Stimulated activated naive B cell treated with anti-CD40 and anti-IgM and Interleukin-4, amounts not matched to agents 10 μg/mL and 1 μg/mL and 100 μg/mL, for 72 hours (primary cell): Measurements from ENCODE around the gene NLGN2.

Experiments
- ATAC-seq, 2 donors: fragments of 150-1000 bp; cut with Tn5 transposase; replicated peaks; 2 replicates each; pipeline ENCODE4 v1.10.0; 2021; ENCODE audit warnings: moderate library complexity in 1 of 2
- DNase-seq: peaks from one replicate; pipeline ENCODE4 v3.0.0; 2021
- H3K27ac Mint-ChIP-seq: one replicate; pipeline ENCODE4 v1.8.0; 2022; ENCODE audit warnings: mild to moderate bottlenecking, mixed read lengths
- H3K27me3 Mint-ChIP-seq, 2 donors: one replicate each; pipeline ENCODE4 v1.8.0; 2022; ENCODE audit warnings: mixed read lengths in 2 of 2
- H3K36me3 Mint-ChIP-seq, 2 donors: one replicate each; pipeline ENCODE4 v1.8.0; 2022; ENCODE audit warnings: mixed read lengths in 2 of 2, mild to moderate bottlenecking in 1 of 2
- H3K4me1 Mint-ChIP-seq, 2 donors: one replicate each; pipeline ENCODE4 v1.8.0; 2022; ENCODE audit warnings: mixed read lengths in 2 of 2, mild to moderate bottlenecking in 1 of 2
- H3K4me3 Mint-ChIP-seq, 2 donors: one replicate each; pipeline ENCODE4 v1.8.0; 2022; ENCODE audit warnings: mild to moderate bottlenecking in 2 of 2, mixed read lengths in 2 of 2, moderate library complexity in 1 of 2
- H3K9me3 Mint-ChIP-seq, 2 donors: one replicate each; pipeline ENCODE4 v1.8.0; 2022; ENCODE audit warnings: mixed read lengths in 2 of 2, mild to moderate bottlenecking in 1 of 2

NLGN2 gene

GRCh38 chr17:7440834-7441195 is 33.2 kb downstream of the NLGN2 start:
- DNase-seq, result no peak
- Mint-ChIP-seq H3K9me3 (no peaks in the 10 kb centered on the region), H3K27ac (peak overlapping the region; percentile 91), H3K4me3 (peak overlapping the region; percentile 88 to 92), H3K27me3 (peaks cover 65 to 70% of the 10 kb centered on the region in 2 donors), H3K36me3 (peaks cover 16% of the 10 kb centered on the region in 2 donors), H3K4me1 (peaks cover 45 to 58% of the 10 kb centered on the region in 2 donors)
- peak; percentile 41 to 46 for ATAC-seq

- Mint-ChIP-seq H3K27ac (no peak overlapping the region), H3K9me3 (no peaks in the 10 kb centered on the region), H3K27me3 (peaks cover 68 to 75% of the 10 kb centered on the region in 2 donors), H3K4me1 (peaks cover 42 to 58% of the 10 kb centered on the region in 2 donors), H3K4me3 (no peak overlapping the region), H3K36me3 (peaks cover 16% of the 10 kb centered on the region in 2 donors)
- no peak for ATAC-seq
- DNase-seq, result no peak
Measured at GRCh38 chr17:7441266-7441665, 33.6 kb downstream of the NLGN2 start.

- peaks cover 38 to 49% of the 10 kb centered on the region in 2 donors for H3K4me1 Mint-ChIP-seq
- DNase-seq (no peak), ATAC-seq (no peak)
- peaks cover 77 to 84% of the 10 kb centered on the region in 2 donors for H3K27me3 Mint-ChIP-seq
- no peak overlapping the region for H3K27ac Mint-ChIP-seq
- H3K9me3 Mint-ChIP-seq, result no peaks in the 10 kb centered on the region
- no peak overlapping the region for H3K4me3 Mint-ChIP-seq
- peaks cover 12 to 13% of the 10 kb centered on the region in 2 donors for H3K36me3 Mint-ChIP-seq
Measured at GRCh38 chr17:7442142-7442541, 34.5 kb downstream of the NLGN2 start.

GRCh38 chr17:7443499-7444485 is 36.1 kb downstream of the NLGN2 start:
- Mint-ChIP-seq H3K4me3 (peak overlapping the region in 1 of 2 donors; percentile 25), H3K27ac (no peak overlapping the region), H3K4me1 (peaks cover 28 to 32% of the 10 kb centered on the region in 2 donors), H3K27me3 (peaks cover 73 to 84% of the 10 kb centered on the region in 2 donors), H3K36me3 (peaks cover 3 to 4% of the 10 kb centered on the region in 2 donors), H3K9me3 (no peaks in the 10 kb centered on the region)
- DNase-seq, result no peak
- ATAC-seq, result no peak

- H3K27me3 Mint-ChIP-seq, result peaks cover 69 to 86% of the 10 kb centered on the region in 2 donors
- H3K9me3 Mint-ChIP-seq, result no peaks in the 10 kb centered on the region
- peak within 1 kb of the TSS; percentile 44 for H3K27ac Mint-ChIP-seq
- ATAC-seq (peak; percentile 22 to 33), DNase-seq (no peak)
- peaks cover 23 to 24% of the 10 kb centered on the region in 2 donors for H3K4me1 Mint-ChIP-seq
- peaks cover 3 to 4% of the 10 kb centered on the region in 2 donors for H3K36me3 Mint-ChIP-seq
- H3K4me3 Mint-ChIP-seq, result peak within 1 kb of the TSS; percentile 78 to 85
Measured at GRCh38 chr17:7444682-7445618, 37.3 kb downstream of the NLGN2 start, which contains the start of gene CHRNB1. Gene CHRNB1, plus strand, starts transcription at chr17:7445061. Its CDS starts 67 bp downstream, at chr17:7445128.

GRCh38 chr17:7445619-7445968 is 37.9 kb downstream of the NLGN2 start:
- DNase-seq (no peak), ATAC-seq (peak; percentile 66 to 68)
- Mint-ChIP-seq H3K9me3 (no peaks in the 10 kb centered on the region), H3K36me3 (peaks cover 0 to 4% of the 10 kb centered on the region in 2 donors), H3K4me3 (peak overlapping the region; percentile 78 to 85), H3K27ac (no peak overlapping the region), H3K27me3 (peaks cover 62 to 80% of the 10 kb centered on the region in 2 donors), H3K4me1 (peaks cover 18% of the 10 kb centered on the region in 2 donors)

GRCh38 chr17:7448461-7448860 is 40.8 kb downstream of the NLGN2 start:
- Mint-ChIP-seq H3K27me3 (peaks cover 35 to 57% of the 10 kb centered on the region in 2 donors), H3K36me3 (peaks cover 0 to 4% of the 10 kb centered on the region in 2 donors), H3K4me3 (no peak overlapping the region), H3K27ac (peak overlapping the region; percentile 4), H3K4me1 (peaks cover 14% of the 10 kb centered on the region in 2 donors), H3K9me3 (no peaks in the 10 kb centered on the region)
- DNase-seq, result no peak
- ATAC-seq, result no peak

- Mint-ChIP-seq H3K4me1 (peaks cover 8 to 13% of the 10 kb centered on the region in 2 donors), H3K27me3 (no peaks in the 10 kb centered on the region), H3K9me3 (no peaks in the 10 kb centered on the region), H3K4me3 (no peak overlapping the region), H3K36me3 (peaks cover 18 to 32% of the 10 kb centered on the region in 2 donors), H3K27ac (no peak overlapping the region)
- ATAC-seq (no peak), DNase-seq (no peak)
Measured at GRCh38 chr17:7459961-7460545, 52.4 kb downstream of the NLGN2 start.

GRCh38 chr17:7460850-7461660 is 53.4 kb downstream of the NLGN2 start:
- Mint-ChIP-seq H3K27me3 (no peaks in the 10 kb centered on the region), H3K9me3 (no peaks in the 10 kb centered on the region), H3K27ac (peak overlapping the region; percentile 33), H3K36me3 (peaks cover 22 to 37% of the 10 kb centered on the region in 2 donors), H3K4me3 (no peak overlapping the region), H3K4me1 (peaks cover 6 to 10% of the 10 kb centered on the region in 2 donors)
- DNase-seq (no peak), ATAC-seq (no peak)

GRCh38 chr17:7462474-7463371 is 55.1 kb downstream of the NLGN2 start:
- H3K27ac Mint-ChIP-seq, result peak overlapping the region; percentile 76
- H3K4me1 Mint-ChIP-seq, result peaks cover 14 to 17% of the 10 kb centered on the region in 2 donors
- no peaks in the 10 kb centered on the region for H3K27me3 Mint-ChIP-seq
- peaks cover 33 to 48% of the 10 kb centered on the region in 2 donors for H3K36me3 Mint-ChIP-seq
- ATAC-seq (no peak), DNase-seq (no peak)
- H3K9me3 Mint-ChIP-seq, result no peaks in the 10 kb centered on the region
- peak overlapping the region in 1 of 2 donors; percentile 45 for H3K4me3 Mint-ChIP-seq

GRCh38 chr17:7463372-7463846 is 55.8 kb downstream of the NLGN2 start:
- DNase-seq (no peak), ATAC-seq (no peak)
- no peak overlapping the region for H3K27ac Mint-ChIP-seq
- no peaks in the 10 kb centered on the region for H3K27me3 Mint-ChIP-seq
- H3K36me3 Mint-ChIP-seq, result peaks cover 33 to 48% of the 10 kb centered on the region in 2 donors
- no peak overlapping the region for H3K4me3 Mint-ChIP-seq
- H3K9me3 Mint-ChIP-seq, result no peaks in the 10 kb centered on the region
- peaks cover 15 to 24% of the 10 kb centered on the region in 2 donors for H3K4me1 Mint-ChIP-seq

- Mint-ChIP-seq H3K4me1 (peaks cover 17 to 28% of the 10 kb centered on the region in 2 donors), H3K27ac (peak overlapping the region; percentile 20), H3K4me3 (no peak overlapping the region), H3K9me3 (no peaks in the 10 kb centered on the region), H3K36me3 (peaks cover 33 to 43% of the 10 kb centered on the region in 2 donors), H3K27me3 (no peaks in the 10 kb centered on the region)
- ATAC-seq, result no peak
- DNase-seq, result no peak
Measured at GRCh38 chr17:7464081-7464480, 56.4 kb downstream of the NLGN2 start.
